Measurements from ENCODE around the gene HLA-DOA.

DNA sequence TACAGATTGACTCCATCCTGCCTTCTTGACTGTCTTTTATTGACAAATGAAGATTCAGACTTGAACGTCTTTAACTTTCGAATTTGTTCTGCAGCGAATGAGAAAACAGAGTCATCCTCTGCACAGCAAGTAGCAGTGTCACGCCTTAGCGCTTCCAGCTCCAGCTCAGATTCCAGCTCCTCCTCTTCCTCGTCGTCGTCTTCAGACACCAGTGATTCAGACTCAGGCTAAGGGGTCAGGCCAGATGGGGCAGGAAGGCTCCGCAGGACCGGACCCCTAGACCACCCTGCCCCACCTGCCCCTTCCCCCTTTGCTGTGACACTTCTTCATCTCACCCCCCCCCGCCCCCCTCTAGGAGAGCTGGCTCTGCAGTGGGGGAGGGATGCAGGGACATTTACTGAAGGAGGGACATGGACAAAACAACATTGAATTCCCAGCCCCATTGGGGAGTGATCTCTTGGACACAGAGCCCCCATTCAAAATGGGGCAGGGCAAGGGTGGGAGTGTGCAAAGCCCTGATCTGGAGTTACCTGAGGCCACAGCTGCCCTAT is 28.8 kb downstream of the HLA-DOA start:
- TF ChIP-seq, protein P1, sequence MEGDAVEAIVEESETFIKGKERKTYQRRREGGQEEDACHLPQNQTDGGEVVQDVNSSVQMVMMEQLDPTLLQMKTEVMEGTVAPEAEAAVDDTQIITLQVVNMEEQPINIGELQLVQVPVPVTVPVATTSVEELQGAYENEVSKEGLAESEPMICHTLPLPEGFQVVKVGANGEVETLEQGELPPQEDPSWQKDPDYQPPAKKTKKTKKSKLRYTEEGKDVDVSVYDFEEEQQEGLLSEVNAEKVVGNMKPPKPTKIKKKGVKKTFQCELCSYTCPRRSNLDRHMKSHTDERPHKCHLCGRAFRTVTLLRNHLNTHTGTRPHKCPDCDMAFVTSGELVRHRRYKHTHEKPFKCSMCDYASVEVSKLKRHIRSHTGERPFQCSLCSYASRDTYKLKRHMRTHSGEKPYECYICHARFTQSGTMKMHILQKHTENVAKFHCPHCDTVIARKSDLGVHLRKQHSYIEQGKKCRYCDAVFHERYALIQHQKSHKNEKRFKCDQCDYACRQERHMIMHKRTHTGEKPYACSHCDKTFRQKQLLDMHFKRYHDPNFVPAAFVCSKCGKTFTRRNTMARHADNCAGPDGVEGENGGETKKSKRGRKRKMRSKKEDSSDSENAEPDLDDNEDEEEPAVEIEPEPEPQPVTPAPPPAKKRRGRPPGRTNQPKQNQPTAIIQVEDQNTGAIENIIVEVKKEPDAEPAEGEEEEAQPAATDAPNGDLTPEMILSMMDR (IDR thresholded peaks at IDR 0.05; ENCODE audit: low read depth, low read length): no peak
- no peak for TF ChIP-seq EZH2phosphoT487 (IDR thresholded peaks at IDR 0.05; ENCODE audit: low read depth)
